Breast epithelium (tissue), 3 donors: ENCODE measurements around the gene RNF2.

ENCODE experiments used
- POLR2A ChIP-seq: fragments of 450-650 bp; IDR thresholded peaks from one replicate; pipeline ENCODE4 v1.6.1; 2016; ENCODE audit warnings: antibody characterized with exemption, mild to moderate bottlenecking, moderate library complexity
- POLR2AphosphoS5 ChIP-seq, 3 donors: sonication (generic); formaldehyde crosslinking; IDR thresholded peaks; one replicate each; pipeline ENCODE4 v1.6.1; 2017; ENCODE audit warnings: antibody characterized with exemption in 3 of 3
- TF ChIP-seq, protein P1 (sequence below), 3 donors: fragments of 450-650 bp; IDR thresholded peaks; one replicate each; pipeline ENCODE4 v1.5.1; 2016 to 2017; ENCODE audit warnings: antibody characterized with exemption in 3 of 3, mild to moderate bottlenecking in 3 of 3, moderate library complexity in 3 of 3

DNA sequence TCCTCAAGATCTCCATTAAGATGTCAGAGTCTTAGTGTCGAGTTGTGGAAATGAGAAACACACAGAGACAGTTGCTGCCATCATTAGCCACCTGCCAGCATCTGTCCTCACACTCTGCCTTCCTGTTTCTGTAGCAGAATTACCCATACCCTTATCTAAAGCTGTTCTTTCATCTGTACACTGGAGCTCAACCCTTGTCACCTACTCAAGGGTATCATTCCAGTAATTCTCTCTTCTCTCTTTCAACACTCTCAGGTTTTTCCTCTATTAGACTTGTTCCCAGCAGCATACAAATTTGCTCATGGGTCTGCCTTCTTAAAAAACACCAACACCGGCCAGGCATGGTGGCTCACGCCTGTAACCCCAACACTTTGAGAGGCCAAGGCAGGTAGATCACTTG, 27.4 kb upstream of the RNF2 start:
- TF ChIP-seq, protein P1, sequence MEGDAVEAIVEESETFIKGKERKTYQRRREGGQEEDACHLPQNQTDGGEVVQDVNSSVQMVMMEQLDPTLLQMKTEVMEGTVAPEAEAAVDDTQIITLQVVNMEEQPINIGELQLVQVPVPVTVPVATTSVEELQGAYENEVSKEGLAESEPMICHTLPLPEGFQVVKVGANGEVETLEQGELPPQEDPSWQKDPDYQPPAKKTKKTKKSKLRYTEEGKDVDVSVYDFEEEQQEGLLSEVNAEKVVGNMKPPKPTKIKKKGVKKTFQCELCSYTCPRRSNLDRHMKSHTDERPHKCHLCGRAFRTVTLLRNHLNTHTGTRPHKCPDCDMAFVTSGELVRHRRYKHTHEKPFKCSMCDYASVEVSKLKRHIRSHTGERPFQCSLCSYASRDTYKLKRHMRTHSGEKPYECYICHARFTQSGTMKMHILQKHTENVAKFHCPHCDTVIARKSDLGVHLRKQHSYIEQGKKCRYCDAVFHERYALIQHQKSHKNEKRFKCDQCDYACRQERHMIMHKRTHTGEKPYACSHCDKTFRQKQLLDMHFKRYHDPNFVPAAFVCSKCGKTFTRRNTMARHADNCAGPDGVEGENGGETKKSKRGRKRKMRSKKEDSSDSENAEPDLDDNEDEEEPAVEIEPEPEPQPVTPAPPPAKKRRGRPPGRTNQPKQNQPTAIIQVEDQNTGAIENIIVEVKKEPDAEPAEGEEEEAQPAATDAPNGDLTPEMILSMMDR (IDR thresholded peaks at IDR 0.05) = no peak
- TF ChIP-seq POLR2A (no peak), POLR2AphosphoS5 (IDR thresholded peaks at IDR 0.05) (no peak)
